GM21526 (cell line): ENCODE data around the gene SPATA33.
A peak's percentile ranks its signal among the peaks of the same experiment; 100 is the strongest.
"Not testable (repeated sequence)": the region's sequence is repeated elsewhere in the genome, so short reads cannot be mapped to it uniquely, and the experiment has no call there.

ENCODE experiments used
- ATAC-seq: cut with Tn5 transposase; IDR thresholded peaks from one replicate; pipeline ENCODE4 v1.9.1; 2021; ENCODE audit warnings: moderate library complexity; ENCODE audit not compliant: unreplicated experiment, low FRiP score

The SPATA33 gene

DNA sequence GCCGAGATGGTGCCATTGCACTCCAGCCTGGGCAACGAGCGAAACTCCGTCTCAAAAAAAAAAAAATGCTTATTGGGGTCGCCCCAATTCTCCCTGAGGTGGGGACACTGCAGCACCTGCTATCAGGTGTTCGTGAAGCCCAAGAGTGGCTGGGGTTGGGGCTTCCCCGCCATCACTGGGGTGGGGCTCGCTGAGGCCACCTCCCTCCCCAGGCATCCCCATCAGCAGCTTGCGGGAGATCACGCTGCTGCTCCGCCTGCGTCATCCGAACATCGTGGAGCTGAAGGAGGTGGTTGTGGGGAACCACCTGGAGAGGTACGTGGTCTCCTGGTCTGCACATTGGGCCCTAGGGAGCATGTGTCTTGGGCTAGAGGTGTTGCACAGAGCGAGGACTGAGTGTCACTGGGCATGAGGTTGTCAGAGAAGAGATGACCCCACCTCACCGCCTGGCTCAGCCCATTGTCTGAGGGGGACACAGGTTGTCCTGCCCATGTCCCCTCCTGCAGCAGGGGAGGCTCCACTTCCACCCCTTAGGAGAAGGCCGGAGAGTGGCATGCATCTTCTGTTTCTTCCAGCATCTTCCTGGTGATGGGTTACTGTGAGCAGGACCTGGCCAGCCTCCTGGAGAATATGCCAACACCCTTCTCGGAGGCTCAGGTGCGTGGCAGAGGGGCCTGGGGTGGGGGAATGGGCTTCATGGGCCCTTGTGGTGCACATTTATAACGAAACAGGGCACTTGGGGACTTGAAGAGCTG, 33.8 kb downstream of the SPATA33 start:
- no peak for ATAC-seq

DNA sequence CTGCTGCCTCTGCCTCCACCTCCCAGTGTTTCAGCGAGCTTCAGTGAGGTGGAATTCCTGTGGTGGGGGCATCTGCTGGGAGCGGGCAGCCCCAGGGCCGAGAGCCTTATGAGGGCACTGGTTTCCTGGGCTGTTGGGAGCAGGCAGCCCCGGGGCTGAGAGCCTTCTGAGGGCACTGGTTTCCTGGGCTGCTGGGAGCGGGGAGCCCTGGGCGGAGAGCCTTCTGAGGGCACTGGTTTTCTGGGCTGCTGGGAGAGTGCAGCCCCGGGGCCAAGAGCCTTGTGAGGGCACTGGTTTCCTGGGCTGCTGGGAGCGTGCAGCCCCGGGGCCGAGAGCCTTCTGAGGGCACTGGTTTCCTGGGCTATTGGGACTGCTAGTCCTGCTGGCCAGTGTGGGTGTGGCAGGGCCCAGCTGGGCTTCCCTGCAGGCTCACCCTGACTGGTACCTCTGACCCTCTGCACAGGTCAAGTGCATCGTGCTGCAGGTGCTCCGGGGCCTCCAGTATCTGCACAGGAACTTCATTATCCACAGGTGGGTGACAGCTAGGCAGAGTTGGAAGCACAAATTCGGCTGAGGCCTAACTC, 34.4 kb downstream of the SPATA33 start:
- ATAC-seq = no peak

DNA sequence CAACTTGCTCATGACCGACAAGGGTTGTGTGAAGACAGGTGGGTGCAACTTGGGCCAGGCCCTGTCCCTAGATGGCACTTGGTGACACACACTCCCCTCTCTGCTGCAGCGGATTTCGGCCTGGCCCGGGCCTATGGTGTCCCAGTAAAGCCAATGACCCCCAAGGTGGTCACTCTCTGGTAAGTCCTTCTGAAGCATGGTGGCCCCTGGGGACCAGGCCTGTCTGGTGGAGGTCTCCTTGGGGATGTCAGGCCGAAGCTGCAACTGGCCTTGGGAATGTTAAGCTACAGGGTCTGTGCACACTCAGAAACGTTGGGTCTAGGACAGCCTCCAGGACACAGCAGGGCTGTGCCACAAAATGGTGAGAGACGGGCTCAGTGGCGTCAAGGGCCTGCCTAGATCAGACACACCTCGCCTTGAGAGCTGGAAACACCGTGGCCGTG, 35.7 kb downstream of the SPATA33 start:
- no peak for ATAC-seq

DNA sequence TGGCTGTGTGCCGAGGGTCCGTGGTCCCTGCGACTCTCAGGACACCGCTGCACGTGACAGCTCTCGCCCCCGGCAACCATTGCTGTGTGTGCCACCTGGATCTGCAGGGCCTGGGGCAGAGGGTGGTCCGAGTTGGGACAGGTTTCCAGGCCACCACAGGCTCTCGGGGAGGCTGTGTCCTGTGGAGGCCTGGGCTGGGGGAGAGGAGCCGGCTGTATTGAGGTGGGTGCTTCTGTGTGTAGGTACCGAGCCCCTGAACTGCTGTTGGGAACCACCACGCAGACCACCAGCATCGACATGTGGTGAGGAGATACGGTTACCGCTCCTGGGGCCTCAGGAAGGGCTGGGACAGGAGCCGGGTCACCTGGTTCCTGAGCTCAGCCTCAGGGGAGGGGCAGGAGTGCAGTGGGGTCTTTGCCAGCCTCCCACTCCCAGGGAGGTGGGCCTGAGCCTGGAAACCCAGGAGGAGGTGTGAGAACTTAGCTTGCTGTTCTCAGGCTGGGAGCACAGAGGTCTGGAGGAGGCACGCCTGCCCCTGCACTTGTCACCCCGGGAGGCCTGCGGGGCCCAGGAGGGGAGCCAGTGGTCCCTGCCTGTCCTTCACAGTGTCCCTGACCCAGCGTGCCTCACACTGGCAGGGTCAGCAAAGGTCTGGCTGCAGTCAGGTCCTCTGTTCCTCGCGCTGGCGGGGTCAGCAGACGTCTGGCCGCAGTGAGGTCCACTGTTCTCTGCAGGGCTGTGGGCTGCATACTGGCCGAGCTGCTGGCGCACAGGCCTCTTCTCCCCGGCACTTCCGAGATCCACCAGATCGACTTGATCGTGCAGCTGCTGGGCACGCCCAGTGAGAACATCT, 36.5 kb downstream of the SPATA33 start:
- ATAC-seq = no peak

DNA sequence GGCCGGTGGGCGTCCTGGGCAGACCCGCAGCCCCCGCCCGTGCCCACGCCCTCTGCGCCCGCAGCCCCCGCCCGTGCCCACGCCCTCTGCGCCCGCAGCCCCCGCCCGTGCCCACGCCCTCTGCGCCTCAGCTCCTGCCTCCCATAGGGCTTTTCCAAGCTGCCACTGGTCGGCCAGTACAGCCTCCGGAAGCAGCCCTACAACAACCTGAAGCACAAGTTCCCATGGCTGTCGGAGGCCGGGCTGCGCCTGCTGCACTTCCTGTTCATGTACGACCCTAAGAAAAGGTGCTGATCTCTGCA, 37.1 kb downstream of the SPATA33 start:
- ATAC-seq = not testable (repeated sequence)

DNA sequence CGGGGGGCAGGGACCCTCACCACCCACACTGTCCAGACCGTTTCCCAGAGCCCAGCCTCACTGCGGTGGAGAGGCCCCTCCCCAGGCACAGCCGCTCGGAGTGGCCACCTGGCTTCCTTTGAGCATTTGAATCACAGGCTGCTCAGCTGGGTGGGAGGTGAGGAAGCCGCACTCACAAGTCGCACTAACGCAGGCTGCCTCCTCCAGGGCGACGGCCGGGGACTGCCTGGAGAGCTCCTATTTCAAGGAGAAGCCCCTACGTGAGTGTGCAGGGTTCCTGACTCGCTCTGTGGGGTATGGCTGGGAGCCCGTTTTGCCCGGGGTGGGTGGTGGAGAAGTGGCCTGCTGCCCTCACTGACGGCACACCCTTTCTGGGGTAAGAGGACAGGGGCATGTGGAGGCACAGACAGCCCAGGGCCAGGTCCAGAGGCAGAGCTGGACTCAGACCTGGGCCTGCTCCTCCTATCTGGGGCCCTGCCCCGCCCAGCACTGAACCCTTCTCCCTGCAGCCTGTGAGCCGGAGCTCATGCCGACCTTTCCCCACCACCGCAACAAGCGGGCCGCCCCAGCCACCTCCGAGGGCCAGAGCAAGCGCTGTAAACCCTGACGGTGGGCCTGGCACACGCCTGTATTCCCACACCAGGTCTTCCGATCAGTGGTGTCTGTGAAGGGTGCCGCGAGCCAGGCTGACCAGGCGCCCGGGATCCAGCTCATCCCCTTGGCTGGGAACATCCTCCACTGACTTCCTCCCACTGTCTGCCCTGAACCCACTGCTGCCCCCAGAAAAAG, 37.6 kb downstream of the SPATA33 start:
- no peak for ATAC-seq

DNA sequence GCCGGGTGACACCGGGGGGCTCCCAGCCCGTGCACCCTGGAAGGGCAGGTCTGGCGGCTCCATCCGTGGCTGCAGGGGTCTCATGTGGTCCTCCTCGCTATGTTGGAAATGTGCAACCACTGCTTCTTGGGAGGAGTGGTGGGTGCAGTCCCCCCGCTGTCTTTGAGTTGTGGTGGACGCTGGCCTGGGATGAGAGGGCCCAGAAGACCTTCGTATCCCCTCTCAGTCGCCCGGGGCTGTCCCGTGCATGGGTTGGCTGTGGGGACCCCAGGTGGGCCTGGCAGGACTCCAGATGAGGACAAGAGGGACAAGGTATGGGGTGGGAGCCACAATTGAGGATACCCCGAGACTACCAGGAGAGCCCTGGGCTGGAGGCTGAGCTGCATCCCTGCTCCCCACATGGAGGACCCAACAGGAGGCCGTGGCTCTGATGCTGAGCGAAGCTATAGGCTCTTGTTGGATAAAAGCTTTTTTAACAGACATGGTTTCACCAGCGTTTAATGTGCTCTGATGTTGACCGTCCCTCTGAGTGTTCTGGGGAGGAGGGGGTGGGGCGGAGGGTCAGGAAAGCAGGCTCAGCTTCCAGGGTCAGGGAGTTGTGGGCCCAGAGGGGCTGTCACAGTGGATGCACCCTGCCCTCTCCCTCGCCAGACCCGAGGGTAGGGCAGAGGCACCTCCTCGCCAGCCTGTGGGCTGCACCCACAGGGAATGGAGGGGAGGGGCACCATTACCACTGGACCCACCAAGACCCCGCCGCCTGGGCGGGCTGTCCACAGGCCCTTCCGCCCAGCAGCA, 38.4 kb downstream of the SPATA33 start:
- ATAC-seq = no peak

- no peak for ATAC-seq
These were observed 39.1 kb downstream of the SPATA33 start for GRCh38 chr16:89696670-89697128.

- ATAC-seq = no peak
These were observed 39.6 kb downstream of the SPATA33 start for GRCh38 chr16:89697161-89697615.

GRCh38 chr16:89697616-89698331, 40.1 kb downstream of the SPATA33 start:
- no peak for ATAC-seq

DNA sequence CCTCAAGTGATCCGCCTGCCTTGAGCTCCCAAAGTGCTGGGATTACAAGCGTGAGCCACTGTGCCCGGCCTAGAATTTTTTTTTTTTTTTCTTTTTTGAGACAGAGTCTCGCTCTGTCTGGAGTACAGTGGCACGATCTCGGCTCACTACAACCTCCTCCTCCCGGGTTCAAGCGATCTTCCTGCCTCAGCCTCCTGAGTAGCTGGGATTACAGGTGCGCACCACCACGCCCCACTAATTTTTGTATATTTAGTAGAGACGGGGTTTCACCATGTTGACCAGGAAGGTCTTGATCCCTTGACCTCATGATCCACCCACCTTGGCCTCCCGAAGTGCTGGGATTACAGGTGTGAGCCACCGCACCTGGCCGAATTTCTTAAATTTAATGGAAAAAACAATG, 41.1 kb downstream of the SPATA33 start:
- not testable (repeated sequence) for ATAC-seq

DNA sequence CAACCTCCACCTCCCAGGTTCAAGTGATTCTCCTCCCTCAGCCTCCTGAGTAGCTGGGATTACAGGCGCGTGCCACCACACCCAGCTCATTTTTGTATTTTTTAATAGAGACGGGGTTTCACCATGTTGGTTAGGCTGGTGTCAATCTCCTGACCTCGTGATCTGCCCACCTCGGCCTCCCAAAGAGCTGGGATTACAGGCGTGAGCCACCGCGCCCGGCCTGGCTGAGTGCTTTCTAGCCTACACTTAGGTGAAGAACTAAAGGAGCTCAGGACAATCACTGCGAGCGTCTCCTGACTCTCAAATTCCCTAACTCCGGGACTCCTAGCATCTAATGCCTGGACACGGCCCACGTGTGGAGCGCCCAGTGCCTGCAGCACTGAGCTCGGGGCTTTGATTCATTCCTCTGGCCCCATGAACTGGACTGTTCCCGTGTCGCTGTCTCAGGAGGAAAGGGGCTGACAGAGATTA, 42.0 kb downstream of the SPATA33 start:
- not testable (repeated sequence) for ATAC-seq

DNA sequence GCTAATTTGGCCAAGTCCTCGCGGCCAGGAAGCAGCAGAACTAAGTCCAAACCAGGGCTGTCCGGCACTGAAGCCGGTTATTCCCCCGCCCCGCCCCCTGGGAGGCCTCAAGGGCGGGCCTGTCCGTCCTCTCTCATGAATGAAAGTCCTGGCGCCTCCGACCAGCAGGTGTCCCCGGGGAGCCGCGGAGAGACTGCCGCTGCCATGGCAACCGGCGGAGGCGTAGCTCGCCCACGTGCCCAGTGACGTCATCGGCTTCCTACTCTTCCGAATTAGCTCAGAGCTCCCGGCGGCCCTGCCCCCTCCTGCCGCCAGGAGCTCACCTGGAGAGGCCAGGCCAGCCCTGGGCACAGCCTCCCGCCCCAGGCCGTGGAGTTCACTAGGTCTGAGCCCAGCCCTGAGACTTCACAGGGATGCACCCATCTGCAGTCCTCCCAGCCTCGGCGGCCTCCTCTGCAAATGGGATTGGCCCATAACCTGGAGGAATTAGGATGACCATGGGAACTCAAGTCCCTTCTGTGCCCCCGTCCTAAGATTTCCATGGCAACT, 42.5 kb downstream of the SPATA33 start:
- peak; percentile 42 for ATAC-seq

DNA sequence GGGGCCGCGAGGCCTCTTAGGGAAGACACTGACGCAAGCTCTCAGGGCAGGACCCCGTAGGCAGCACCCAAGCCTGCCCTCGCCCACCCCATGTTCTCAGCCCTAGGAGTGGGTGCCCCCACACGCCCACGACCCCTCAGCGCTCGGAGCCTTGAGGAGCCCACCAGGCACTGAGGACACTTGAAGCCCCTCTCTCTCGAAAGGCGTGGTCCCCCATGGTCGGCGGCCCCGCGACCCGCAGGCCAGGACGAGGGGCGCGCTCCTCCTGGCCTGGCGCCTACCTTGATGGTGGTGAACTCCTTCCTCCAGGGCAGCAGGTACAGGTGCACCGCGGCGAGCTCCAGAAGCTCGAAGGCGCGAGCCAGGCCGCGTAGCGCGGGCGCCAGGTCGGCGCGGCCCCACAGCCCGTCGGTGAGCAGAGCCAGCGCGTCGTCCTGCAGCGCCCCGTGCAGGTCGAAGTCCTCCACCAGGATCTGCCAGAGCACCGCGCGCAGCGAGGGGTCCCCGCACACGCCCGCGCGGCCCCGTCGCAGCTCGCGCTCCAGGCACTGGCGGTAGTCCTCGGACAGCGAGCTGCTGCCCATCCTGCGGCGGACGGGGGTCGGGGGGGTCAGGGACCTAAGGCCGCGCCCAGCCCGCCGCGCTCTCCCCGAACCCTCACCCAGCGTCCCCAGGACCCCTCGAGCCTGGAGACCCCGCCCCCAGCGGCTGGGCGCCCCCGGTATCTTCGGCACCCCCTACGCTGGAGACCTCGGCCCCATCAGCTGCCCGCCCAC, 43.2 kb downstream of the SPATA33 start:
- no peak for ATAC-seq

- peak; percentile 47 for ATAC-seq
These were observed 44.1 kb downstream of the SPATA33 start, which contains the start of gene SPATA2L for GRCh38 chr16:89701425-89702406. SPATA2L (minus strand) TSS chr16:89701705; CDS start chr16:89701232, 473 bp downstream.

GRCh38 chr16:89704281-89704680, 46.6 kb downstream of the SPATA33 start:
- ATAC-seq = no peak

GRCh38 chr16:89705006-89705405, 47.4 kb downstream of the SPATA33 start:
- no peak for ATAC-seq
